Measurements from ENCODE around the gene RAB11FIP5. TPM values are rescaled to one million over a fixed set of nuclear protein-coding genes. Genes with fewer than 3 reads are reported as not detected.

The RAB11FIP5 gene
- total RNA-seq, 2 donors from 2014 or later = 13.1 to 19.4 TPM

DNA sequence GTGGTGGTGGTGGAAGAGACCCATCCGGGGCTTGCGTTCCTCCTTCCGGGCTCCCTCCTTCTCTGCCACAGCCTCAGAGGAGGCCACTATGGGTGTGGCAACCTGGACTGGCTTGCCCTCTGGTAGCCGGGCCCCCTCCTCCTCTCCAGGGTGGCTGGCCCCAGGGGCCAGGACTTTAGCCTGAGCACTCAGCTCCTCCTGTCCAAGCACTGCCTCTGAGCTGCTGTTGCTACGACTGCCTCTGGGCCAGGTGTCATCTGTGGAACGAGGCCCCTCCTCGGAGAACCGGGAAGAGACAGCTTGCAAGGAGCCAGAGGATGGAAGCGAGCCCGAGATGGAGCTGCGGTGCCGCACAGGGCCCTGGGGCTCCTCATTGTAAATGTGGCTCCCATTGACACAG lies 24.5 kb downstream of the RAB11FIP5 start:
- H3K27ac Mint-ChIP-seq = no peak overlapping the region
- no peaks in the 10 kb centered on the region for H3K36me3 Mint-ChIP-seq (ENCODE audit: low read depth)
- H3K9me3 ChIP-seq (ENCODE audit: control insufficient read depth, low read length, poor library complexity, severe bottlenecking) = no peaks in the 10 kb centered on the region
- DNase-seq = no peak
- H3K4me1 Mint-ChIP-seq = peaks cover 18% of the 10 kb centered on the region
- H3K27me3 Mint-ChIP-seq = no peaks in the 10 kb centered on the region
- no peak overlapping the region for H3K4me3 Mint-ChIP-seq
- ATAC-seq = no peak

- no peaks in the 10 kb centered on the region for H3K9me3 ChIP-seq (ENCODE audit: control insufficient read depth, low read length, poor library complexity, severe bottlenecking)
- H3K27me3 Mint-ChIP-seq = no peaks in the 10 kb centered on the region
- H3K36me3 Mint-ChIP-seq (ENCODE audit: low read depth) = no peaks in the 10 kb centered on the region
- no peak overlapping the region for H3K27ac Mint-ChIP-seq
- H3K4me3 Mint-ChIP-seq = no peak overlapping the region
- H3K4me1 Mint-ChIP-seq = peaks cover 16% of the 10 kb centered on the region
- DNase-seq (no peak), ATAC-seq (no peak)
Measured at GRCh38 chr2:73087311-73087710, 25.4 kb downstream of the RAB11FIP5 start.

DNA sequence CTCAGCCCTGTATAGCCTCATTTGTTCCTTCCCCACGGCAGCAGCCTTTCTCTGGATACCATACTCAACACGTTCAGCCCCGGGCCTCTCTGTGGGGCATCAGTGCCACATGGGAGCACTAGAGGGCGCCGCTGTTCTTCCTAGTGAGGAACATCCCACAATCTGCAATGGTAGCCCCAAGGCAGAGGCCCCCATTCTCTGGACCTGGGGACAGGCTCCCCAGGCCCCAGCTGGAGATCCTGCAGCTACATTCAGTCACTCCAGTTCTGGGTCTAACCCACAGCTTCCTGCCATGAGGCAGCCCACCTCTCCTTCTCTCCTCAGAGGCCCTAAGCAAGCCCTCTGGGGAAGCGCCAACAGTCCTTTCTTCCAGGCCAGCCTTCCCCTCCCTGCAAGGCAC lies 27.1 kb downstream of the RAB11FIP5 start:
- Mint-ChIP-seq H3K4me3 (no peak overlapping the region), H3K36me3 (ENCODE audit: low read depth) (no peaks in the 10 kb centered on the region), H3K27me3 (no peaks in the 10 kb centered on the region), H3K4me1 (peaks cover 12% of the 10 kb centered on the region), H3K27ac (no peak overlapping the region)
- ATAC-seq (peak; percentile 94), DNase-seq (peak; percentile 62 to 78 (median 64))
- H3K9me3 ChIP-seq (ENCODE audit: control insufficient read depth, low read length, poor library complexity, severe bottlenecking) = no peaks in the 10 kb centered on the region

DNA sequence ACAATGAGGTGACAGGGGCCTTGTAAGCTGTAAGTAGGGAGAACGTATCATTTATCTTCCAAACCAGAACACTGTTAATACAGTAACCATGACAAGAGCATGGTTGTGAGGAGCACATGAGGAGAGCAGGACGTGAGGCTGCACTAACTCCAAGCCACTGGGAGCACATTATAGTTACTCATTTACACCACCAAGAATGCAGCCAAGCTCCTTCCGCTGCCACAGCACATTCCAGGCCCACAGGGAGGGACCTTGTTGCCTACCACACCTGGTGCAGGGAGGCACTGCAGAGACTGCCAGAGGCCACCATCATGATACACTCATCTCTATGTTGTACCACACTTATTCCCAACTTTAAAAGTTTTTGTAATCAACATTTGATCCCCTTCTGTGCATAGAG lies 27.8 kb downstream of the RAB11FIP5 start:
- peaks cover 9% of the 10 kb centered on the region for H3K4me1 Mint-ChIP-seq
- H3K27me3 Mint-ChIP-seq = no peaks in the 10 kb centered on the region
- DNase-seq (no peak), ATAC-seq (no peak)
- no peak overlapping the region for H3K27ac Mint-ChIP-seq
- H3K9me3 ChIP-seq (ENCODE audit: control insufficient read depth, low read length, poor library complexity, severe bottlenecking) = no peaks in the 10 kb centered on the region
- H3K36me3 Mint-ChIP-seq (ENCODE audit: low read depth) = no peaks in the 10 kb centered on the region
- no peak overlapping the region for H3K4me3 Mint-ChIP-seq

DNA sequence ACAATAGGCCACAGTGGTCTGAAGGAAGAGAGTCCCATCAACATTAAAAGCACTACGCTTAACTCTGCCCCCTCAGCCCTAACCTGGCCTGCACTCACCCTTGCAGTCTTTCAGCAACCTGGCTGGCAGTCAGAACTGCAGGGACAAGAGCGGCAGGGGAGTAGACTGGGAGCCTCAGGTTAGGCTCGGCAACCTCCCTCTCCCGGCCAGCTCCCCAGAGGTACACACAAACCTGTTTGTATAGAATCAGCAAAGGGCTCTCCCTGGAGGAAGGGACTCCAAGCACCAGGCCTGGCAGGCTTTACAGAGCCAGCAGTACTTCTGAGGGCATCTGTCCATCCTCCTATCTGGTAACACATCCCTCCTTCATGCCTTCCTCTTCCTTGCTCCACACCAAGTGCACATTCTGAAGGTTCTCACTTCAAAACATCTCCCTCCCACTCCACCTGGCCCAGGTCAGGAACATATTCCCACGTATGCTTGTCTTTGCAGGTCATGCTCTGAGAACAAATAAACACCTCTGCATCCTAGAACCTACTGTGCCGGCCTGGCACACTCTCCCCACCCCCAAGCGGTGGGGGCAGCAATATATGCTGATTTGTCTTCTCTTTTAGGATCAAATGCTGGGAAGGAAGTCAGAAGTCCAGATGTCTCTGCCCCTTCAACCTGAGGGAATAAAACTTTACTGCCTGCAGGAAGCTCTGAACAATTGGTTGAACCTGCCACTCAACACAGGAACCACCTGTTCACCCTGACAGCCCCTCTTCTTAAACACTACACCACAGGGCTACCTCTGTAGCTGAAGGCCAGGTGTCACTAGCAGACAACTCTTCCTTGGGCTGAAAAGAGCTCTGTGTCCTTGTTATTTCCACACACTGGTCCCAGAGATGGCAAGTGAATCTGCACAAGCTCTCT lies 28.6 kb downstream of the RAB11FIP5 start:
- H3K4me1 Mint-ChIP-seq = peaks cover 6% of the 10 kb centered on the region
- no peak for DNase-seq
- no peaks in the 10 kb centered on the region for H3K36me3 Mint-ChIP-seq (ENCODE audit: low read depth)
- no peak overlapping the region for H3K27ac Mint-ChIP-seq
- H3K27me3 Mint-ChIP-seq = no peaks in the 10 kb centered on the region
- no peaks in the 10 kb centered on the region for H3K9me3 ChIP-seq (ENCODE audit: control insufficient read depth, low read length, poor library complexity, severe bottlenecking)
- no peak overlapping the region for H3K4me3 Mint-ChIP-seq
- ATAC-seq = no peak

DNA sequence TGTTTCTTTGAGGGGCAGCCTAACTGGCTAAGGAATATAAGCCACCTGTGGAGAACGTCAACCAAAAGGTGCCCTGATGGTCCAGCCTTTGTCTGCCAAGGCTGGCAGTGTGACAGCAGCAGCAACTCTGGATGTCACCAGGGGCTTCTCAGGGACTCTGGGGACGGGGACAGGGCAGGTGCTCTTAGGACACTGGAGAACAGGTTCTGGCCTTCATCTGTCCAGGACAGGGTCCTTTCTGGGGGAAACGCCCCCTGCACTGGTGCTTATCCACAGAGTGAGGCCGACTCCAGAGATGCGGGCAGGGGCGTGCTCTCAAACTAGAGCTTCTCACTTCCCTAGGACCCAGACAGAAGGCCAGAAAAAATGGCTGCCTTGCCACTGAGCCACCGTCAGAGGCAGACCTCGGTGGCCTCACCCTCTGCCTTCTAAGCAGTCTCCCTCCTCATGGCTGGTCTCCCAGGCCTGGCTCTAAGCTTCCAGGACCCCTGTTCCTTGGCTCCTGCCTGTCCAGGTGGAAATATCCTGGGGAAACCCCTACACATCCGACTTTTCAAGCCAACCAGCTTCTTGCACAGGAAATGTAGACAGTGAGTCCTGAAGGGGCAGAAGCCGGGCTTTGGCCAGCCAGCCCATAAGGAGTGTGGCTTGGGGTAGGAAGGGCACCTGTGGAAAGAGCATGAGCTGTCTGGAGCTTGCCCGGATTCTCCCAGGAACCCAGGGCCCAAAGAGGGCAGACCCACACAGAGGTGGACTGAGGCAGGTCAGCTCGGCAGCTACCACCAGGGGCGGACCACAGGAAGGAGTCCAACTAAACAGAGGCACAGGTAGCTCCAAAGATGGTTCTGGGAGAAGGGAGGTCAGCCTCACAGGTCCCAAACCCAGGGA lies 30.0 kb downstream of the RAB11FIP5 start:
- Mint-ChIP-seq H3K27me3 (no peaks in the 10 kb centered on the region), H3K4me3 (no peak overlapping the region), H3K36me3 (ENCODE audit: low read depth) (no peaks in the 10 kb centered on the region), H3K27ac (no peak overlapping the region), H3K4me1 (peaks cover 10% of the 10 kb centered on the region)
- no peaks in the 10 kb centered on the region for H3K9me3 ChIP-seq (ENCODE audit: control insufficient read depth, low read length, poor library complexity, severe bottlenecking)
- DNase-seq (no peak), ATAC-seq (no peak)

- ATAC-seq (no peak), DNase-seq (no peak)
- H3K9me3 ChIP-seq (ENCODE audit: control insufficient read depth, low read length, poor library complexity, severe bottlenecking) = no peaks in the 10 kb centered on the region
- H3K36me3 Mint-ChIP-seq (ENCODE audit: low read depth) = peaks cover 3% of the 10 kb centered on the region
- H3K4me3 Mint-ChIP-seq = no peak overlapping the region
- H3K27ac Mint-ChIP-seq = no peak overlapping the region
- peaks cover 21% of the 10 kb centered on the region for H3K4me1 Mint-ChIP-seq
- H3K27me3 Mint-ChIP-seq = no peaks in the 10 kb centered on the region
Measured at GRCh38 chr2:73081181-73081671, 31.5 kb downstream of the RAB11FIP5 start.

DNA sequence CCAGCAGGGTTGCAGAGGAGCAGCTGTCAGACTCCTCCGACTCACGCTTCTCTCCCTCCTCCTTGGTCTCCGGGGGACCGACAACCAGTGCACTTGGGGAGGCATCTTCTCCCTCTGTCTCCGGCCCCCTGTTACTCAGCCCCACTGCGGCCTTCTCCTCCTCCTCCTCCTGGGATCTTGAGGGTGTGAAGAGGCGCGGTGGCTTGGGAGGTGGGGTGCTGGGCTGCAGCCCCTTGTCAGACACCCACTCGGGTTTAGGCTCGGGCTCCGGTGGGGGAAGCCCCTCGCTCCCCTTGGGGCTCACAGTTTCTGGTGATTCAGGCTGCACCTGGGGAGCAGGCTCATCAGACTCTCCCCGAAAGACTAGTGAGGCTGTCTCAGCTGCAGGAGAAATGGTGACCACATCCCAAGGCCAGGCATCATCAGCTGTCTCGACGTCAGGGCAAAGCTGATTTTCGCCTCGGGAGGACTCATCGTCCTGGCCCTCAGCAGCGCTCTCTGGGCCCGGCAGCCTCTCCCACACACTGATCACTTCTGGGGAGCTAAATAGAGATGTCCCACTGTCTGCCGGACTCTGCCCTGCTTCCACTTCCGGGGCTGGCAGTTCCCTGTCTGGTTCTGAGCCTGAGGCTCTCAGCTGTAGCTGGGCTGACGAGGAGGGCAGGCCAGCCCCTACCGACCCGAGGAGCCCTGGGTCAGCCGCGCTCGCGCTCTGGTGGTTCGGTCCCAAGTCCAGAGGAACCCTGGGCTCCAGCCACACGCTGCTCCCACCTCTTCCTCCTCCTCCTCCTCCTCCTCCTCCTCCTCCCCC lies 32.2 kb downstream of the RAB11FIP5 start:
- H3K27ac Mint-ChIP-seq = no peak overlapping the region
- H3K4me3 Mint-ChIP-seq = no peak overlapping the region
- DNase-seq = no peak
- H3K36me3 Mint-ChIP-seq (ENCODE audit: low read depth) = peaks cover 3% of the 10 kb centered on the region
- H3K4me1 Mint-ChIP-seq = peaks cover 16% of the 10 kb centered on the region
- no peaks in the 10 kb centered on the region for H3K9me3 ChIP-seq (ENCODE audit: control insufficient read depth, low read length, poor library complexity, severe bottlenecking)
- no peak for ATAC-seq
- H3K27me3 Mint-ChIP-seq = no peaks in the 10 kb centered on the region

- Mint-ChIP-seq H3K4me3 (no peak overlapping the region), H3K27ac (no peak overlapping the region), H3K4me1 (peaks cover 15% of the 10 kb centered on the region), H3K36me3 (ENCODE audit: low read depth) (peaks cover 3% of the 10 kb centered on the region), H3K27me3 (no peaks in the 10 kb centered on the region)
- DNase-seq (no peak), ATAC-seq (no peak)
- H3K9me3 ChIP-seq (ENCODE audit: control insufficient read depth, low read length, poor library complexity, severe bottlenecking) = no peaks in the 10 kb centered on the region
Measured at GRCh38 chr2:73079636-73080035, 33.1 kb downstream of the RAB11FIP5 start.

- Mint-ChIP-seq H3K27me3 (no peaks in the 10 kb centered on the region), H3K36me3 (ENCODE audit: low read depth) (peaks cover 3% of the 10 kb centered on the region), H3K4me3 (peak overlapping the region; percentile 65), H3K27ac (no peak overlapping the region), H3K4me1 (peaks cover 15% of the 10 kb centered on the region)
- H3K9me3 ChIP-seq (ENCODE audit: control insufficient read depth, low read length, poor library complexity, severe bottlenecking) = no peaks in the 10 kb centered on the region
- DNase-seq (no peak), ATAC-seq (no peak)
Measured at GRCh38 chr2:73078457-73079411, 34.0 kb downstream of the RAB11FIP5 start.

- H3K27me3 Mint-ChIP-seq = no peaks in the 10 kb centered on the region
- H3K4me3 Mint-ChIP-seq = no peak overlapping the region
- H3K27ac Mint-ChIP-seq = peak overlapping the region; percentile 82
- H3K4me1 Mint-ChIP-seq = peaks cover 15% of the 10 kb centered on the region
- no peak for DNase-seq
- no peak for ATAC-seq
- peaks cover 3% of the 10 kb centered on the region for H3K36me3 Mint-ChIP-seq (ENCODE audit: low read depth)
- no peaks in the 10 kb centered on the region for H3K9me3 ChIP-seq (ENCODE audit: control insufficient read depth, low read length, poor library complexity, severe bottlenecking)
Measured at GRCh38 chr2:73077424-73077795, 35.3 kb downstream of the RAB11FIP5 start.

Data from T-helper 17 cell (primary cell).